Hepatocyte (in vitro differentiated cells): Measurements from ENCODE around the gene STIM2. TPM values are rescaled to one million over a fixed set of nuclear protein-coding genes. Genes with fewer than 3 reads are reported as not detected.
"Not testable (repeated sequence)": the region's sequence is repeated elsewhere in the genome, so short reads cannot be mapped to it uniquely, and the experiment has no call there.

Source experiments
- DNase-seq: peaks from one replicate; pipeline ENCODE4 v3.0.0-alpha.2; 2016; ENCODE audit warnings: low spot score
- H2AFZ ChIP-seq: fragments of 200-600 bp; sonication (generic); 2 replicates; pipeline ENCODE4 v1.6.0; 2016; ENCODE audit warnings: antibody characterized with exemption, mild to moderate bottlenecking
- H3K27ac ChIP-seq: fragments of 200-600 bp; sonication (generic); 2 replicates; pipeline ENCODE4 v1.5.1; 2016; ENCODE audit warnings: mild to moderate bottlenecking
- H3K27me3 ChIP-seq: fragments of 200-600 bp; sonication (generic); 2 replicates; pipeline ENCODE4 v1.6.1; 2016
- H3K36me3 ChIP-seq: fragments of 200-600 bp; sonication (generic); replicated peaks from 2 replicates; pipeline ENCODE4 v1.5.1; 2016; ENCODE audit warnings: low read depth; ENCODE audit not compliant: insufficient read depth
- H3K4me1 ChIP-seq: fragments of 200-600 bp; sonication (generic); 2 replicates; pipeline ENCODE4 v1.5.1; 2016; ENCODE audit warnings: mild to moderate bottlenecking, moderate library complexity; ENCODE audit not compliant: insufficient read depth
- H3K4me2 ChIP-seq: fragments of 200-600 bp; sonication (generic); 2 replicates; pipeline ENCODE4 v1.6.0; 2016
- H3K4me3 ChIP-seq: fragments of 200-600 bp; sonication (generic); 2 replicates; pipeline ENCODE4 v1.5.1; 2016; ENCODE audit warnings: mild to moderate bottlenecking
- H3K79me2 ChIP-seq: fragments of 200-600 bp; sonication (generic); 2 replicates; pipeline ENCODE4 v1.6.0; 2017; ENCODE audit warnings: mild to moderate bottlenecking
- H3K9me2 ChIP-seq: fragments of 200-600 bp; sonication (generic); replicated peaks from 2 replicates; pipeline ENCODE4 v1.6.0; 2017; ENCODE audit warnings: mild to moderate bottlenecking; ENCODE audit not compliant: insufficient read depth
- H3K9me3 ChIP-seq: fragments of 200-600 bp; sonication (generic); 2 replicates; pipeline ENCODE4 v1.5.1; 2016; ENCODE audit warnings: low read depth, mild to moderate bottlenecking
- H4K20me1 ChIP-seq: fragments of 200-600 bp; sonication (generic); 2 replicates; pipeline ENCODE4 v1.6.0; 2016; ENCODE audit warnings: mild to moderate bottlenecking; ENCODE audit not compliant: insufficient read depth, poor library complexity, severe bottlenecking
- CTCF ChIP-seq: fragments of 200-600 bp; sonication (generic); IDR thresholded peaks from 2 replicates; pipeline ENCODE4 v1.5.1; 2016; ENCODE audit warnings: antibody characterized with exemption, mild to moderate bottlenecking; ENCODE audit not compliant: poor library complexity
- EZH2 ChIP-seq: fragments of 200-600 bp; sonication (generic); IDR thresholded peaks from 2 replicates; pipeline ENCODE4 v1.6.1; 2016; ENCODE audit warnings: antibody characterized with exemption, mild to moderate bottlenecking, borderline replicate concordance
- EZH2phosphoT487 ChIP-seq: fragments of 200-600 bp; sonication (generic); IDR thresholded peaks from one replicate; pipeline ENCODE4 v1.6.1; 2018; ENCODE audit warnings: antibody characterized with exemption, mild to moderate bottlenecking, low read depth, moderate library complexity; ENCODE audit not compliant: unreplicated experiment, severe bottlenecking
- WGBS: methylation state at CpG from one replicate; pipeline ENCODE4 v1.1.6; 2016; ENCODE audit warnings: low lambda C conversion rate; ENCODE audit errors: missing lambda C conversion rate; 5-methylcytosine and 5-hydroxymethylcytosine counted together
- polyA plus RNA-seq: library from polyadenylated mRNA; unstranded; fragments of >200 nt; fragmentation: Nextera tagmentation; extraction: Ambion mirVana; gene quantifications from 2 replicates; pipeline ENCODE4 v1.2.1, GENCODE V29; 2016
- total RNA-seq: library from RNA; depleted of rRNA; stranded (reverse); fragments of >200 nt; gene quantifications from 2 replicates; pipeline ENCODE4 v1.2.3, GENCODE V29; 2014

The STIM2 gene
- total and polyA plus RNA-seq, 2 experiments from 2014 or later: 13.2 to 17.0 TPM

DNA sequence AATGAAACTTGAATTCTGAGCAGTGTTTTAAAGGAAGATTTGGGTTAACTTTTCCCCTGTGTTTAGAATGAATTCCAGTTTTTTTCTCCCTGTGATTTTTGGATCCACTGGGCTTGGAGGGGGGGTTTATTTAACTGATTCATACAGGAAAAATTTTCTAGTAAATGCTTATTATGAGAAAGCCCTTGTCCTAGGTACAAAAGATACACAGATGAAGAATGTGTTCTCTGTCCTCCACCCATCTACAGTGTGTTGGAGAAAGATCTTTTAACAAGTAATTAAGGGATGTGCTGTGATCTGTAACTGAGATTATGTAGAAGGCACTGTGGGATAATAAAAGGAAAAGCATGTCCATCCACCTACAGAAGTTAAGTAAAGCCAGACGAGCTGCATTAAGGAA lies 103.9 kb downstream of the STIM2 start:
- Histone ChIP-seq H2AFZ (no peak overlapping the region), H3K27ac (no peak overlapping the region), H3K79me2 (no peaks in the 10 kb centered on the region), H3K9me3 (no peaks in the 10 kb centered on the region), H3K4me1 (no peaks in the 10 kb centered on the region), H3K36me3 (no peaks in the 10 kb centered on the region), H3K4me3 (no peak overlapping the region), H3K4me2 (no peak overlapping the region), H4K20me1 (no peaks in the 10 kb centered on the region), H3K27me3 (no peaks in the 10 kb centered on the region), H3K9me2 (no peaks in the 10 kb centered on the region)
- TF ChIP-seq CTCF (no peak), EZH2 (no peak), EZH2phosphoT487 (no peak)
- WGBS: 37% methylated on average over 1 of the region's 1 CpG
- no peak for DNase-seq

DNA sequence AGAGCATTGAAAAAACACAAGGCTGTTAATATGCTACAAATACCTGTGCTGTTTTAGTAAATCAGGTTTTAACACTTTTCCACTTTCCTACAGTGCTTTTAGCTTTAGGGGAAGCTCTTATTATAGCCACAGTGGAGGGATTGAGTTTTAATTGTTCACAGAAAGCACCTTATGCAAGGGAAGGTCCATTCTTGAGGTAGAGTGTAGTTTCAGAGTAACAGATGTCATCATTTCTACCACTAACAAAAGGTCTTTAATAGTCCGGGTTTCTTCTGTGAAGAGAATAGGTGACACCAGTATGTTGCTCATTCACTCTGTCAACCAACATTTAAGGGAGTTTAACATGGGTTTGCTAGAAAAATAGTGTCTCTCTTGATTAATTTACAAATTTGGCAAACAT lies 104.4 kb downstream of the STIM2 start:
- Histone ChIP-seq H3K4me3 (no peak overlapping the region), H3K4me1 (no peaks in the 10 kb centered on the region), H4K20me1 (no peaks in the 10 kb centered on the region), H2AFZ (no peak overlapping the region), H3K36me3 (no peaks in the 10 kb centered on the region), H3K79me2 (no peaks in the 10 kb centered on the region), H3K4me2 (no peak overlapping the region), H3K9me3 (no peaks in the 10 kb centered on the region), H3K27ac (no peak overlapping the region), H3K27me3 (no peaks in the 10 kb centered on the region), H3K9me2 (no peaks in the 10 kb centered on the region)
- DNase-seq: no peak
- 63% methylated on average over 1 of the region's 1 CpG for WGBS
- no peak for TF ChIP-seq EZH2phosphoT487
- TF ChIP-seq CTCF: no peak
- no peak for TF ChIP-seq EZH2

DNA sequence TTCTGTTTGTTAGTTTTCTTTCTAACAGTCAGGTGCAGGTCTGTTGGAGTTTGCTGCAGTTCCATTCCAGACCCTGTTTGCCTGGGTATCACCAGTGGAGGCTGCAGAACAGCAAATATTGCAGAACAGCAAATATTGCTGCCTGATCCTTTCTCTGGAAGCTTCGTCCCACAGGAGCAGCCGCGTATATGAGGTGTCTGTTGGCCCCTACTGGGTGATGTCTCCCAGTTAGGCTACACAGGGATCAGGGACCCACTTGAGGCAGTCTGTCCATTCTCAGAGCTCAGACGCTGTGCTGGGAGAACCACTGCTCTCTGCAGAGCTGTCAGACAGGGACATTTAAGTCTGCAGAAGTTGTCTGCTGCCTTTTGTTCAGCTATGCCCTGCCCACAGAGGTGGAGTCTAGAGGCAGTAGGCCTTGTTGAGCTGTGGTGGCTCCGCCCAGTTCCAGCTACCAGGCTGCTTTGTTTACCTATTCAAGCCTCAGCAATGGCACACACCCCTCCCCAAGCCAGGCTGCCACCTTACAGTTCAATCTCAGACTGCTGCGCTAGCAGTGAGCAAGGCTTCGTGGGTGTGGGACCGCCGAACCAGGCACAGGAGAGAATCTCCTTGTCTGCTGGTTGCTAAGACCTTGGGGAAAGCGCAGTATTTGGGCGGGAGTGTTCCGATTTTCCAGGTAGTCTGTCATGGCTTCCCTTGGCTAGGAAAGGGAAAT lies 115.0 kb downstream of the STIM2 start:
- not testable (repeated sequence) for H2AFZ ChIP-seq, H3K27me3 ChIP-seq, H3K4me1 ChIP-seq, H3K9me2 ChIP-seq, H4K20me1 ChIP-seq, H3K79me2 ChIP-seq, H3K27ac ChIP-seq, H3K4me3 ChIP-seq, H3K36me3 ChIP-seq, H3K9me3 ChIP-seq, H3K4me2 ChIP-seq
- 93% methylated on average over 12 of the region's 12 CpGs for WGBS
- DNase-seq: peak; percentile 6

GRCh38 chr4:26978387-26979053 lies 117.9 kb downstream of the STIM2 start:
- TF ChIP-seq EZH2phosphoT487 (no peak), EZH2 (no peak), CTCF (no peak)
- H3K4me2 ChIP-seq: no peak overlapping the region
- H3K9me3 ChIP-seq: no peaks in the 10 kb centered on the region
- no peak for DNase-seq
- no peaks in the 10 kb centered on the region for H3K36me3 ChIP-seq
- H3K4me1 ChIP-seq: no peaks in the 10 kb centered on the region
- no peaks in the 10 kb centered on the region for H4K20me1 ChIP-seq
- H3K27me3 ChIP-seq: no peaks in the 10 kb centered on the region
- no peaks in the 10 kb centered on the region for H3K79me2 ChIP-seq
- H3K9me2 ChIP-seq: no peaks in the 10 kb centered on the region
- WGBS: 98% methylated on average over 2 of the region's 2 CpGs
- no peak overlapping the region for H2AFZ ChIP-seq
- no peak overlapping the region for H3K27ac ChIP-seq
- H3K4me3 ChIP-seq: no peak overlapping the region
